Fibroblast of pulmonary artery (primary cell): ENCODE results near the gene ARHGAP10.
A peak's percentile ranks its signal among the peaks of the same experiment; 100 is the strongest.

Source experiments
- DNase-seq: peaks from one replicate; pipeline ENCODE4 v3.0.0-alpha.2; 2010; ENCODE audit warnings: low read depth
- H3K4me3 ChIP-seq: replicated peaks from 2 replicates; pipeline ENCODE4 v1.5.1; 2011; ENCODE audit warnings: low read depth, mild to moderate bottlenecking, control low read depth, low read length, moderate library complexity
- TF ChIP-seq, protein P1 (sequence below): IDR thresholded peaks from 2 replicates; pipeline ENCODE4 v1.5.1; 2011; ENCODE audit warnings: mild to moderate bottlenecking, control low read depth, low read length, inconsistent platforms; ENCODE audit errors: missing control alignments

The ARHGAP10 gene

DNA sequence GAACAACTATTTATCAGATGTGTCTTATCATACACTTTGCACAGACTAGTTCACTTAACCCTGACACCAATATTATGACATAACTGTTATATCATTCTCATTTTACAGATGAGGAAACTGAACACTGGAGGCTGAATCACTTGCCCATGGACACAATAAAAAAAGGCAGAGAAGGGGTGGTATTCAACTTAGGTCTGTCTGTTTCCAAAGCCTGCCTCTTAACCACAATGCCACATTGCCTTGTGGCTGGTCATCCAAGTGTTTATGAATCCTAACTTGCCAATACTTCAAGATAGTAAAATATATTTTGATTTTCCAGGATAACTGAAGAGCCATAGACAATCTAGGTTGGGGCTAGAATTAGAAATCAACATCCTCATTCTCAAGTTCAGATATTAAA is 382.5 kb downstream of the ARHGAP10 start:
- no peak for DNase-seq
- TF ChIP-seq, protein P1, sequence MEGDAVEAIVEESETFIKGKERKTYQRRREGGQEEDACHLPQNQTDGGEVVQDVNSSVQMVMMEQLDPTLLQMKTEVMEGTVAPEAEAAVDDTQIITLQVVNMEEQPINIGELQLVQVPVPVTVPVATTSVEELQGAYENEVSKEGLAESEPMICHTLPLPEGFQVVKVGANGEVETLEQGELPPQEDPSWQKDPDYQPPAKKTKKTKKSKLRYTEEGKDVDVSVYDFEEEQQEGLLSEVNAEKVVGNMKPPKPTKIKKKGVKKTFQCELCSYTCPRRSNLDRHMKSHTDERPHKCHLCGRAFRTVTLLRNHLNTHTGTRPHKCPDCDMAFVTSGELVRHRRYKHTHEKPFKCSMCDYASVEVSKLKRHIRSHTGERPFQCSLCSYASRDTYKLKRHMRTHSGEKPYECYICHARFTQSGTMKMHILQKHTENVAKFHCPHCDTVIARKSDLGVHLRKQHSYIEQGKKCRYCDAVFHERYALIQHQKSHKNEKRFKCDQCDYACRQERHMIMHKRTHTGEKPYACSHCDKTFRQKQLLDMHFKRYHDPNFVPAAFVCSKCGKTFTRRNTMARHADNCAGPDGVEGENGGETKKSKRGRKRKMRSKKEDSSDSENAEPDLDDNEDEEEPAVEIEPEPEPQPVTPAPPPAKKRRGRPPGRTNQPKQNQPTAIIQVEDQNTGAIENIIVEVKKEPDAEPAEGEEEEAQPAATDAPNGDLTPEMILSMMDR = no peak

DNA sequence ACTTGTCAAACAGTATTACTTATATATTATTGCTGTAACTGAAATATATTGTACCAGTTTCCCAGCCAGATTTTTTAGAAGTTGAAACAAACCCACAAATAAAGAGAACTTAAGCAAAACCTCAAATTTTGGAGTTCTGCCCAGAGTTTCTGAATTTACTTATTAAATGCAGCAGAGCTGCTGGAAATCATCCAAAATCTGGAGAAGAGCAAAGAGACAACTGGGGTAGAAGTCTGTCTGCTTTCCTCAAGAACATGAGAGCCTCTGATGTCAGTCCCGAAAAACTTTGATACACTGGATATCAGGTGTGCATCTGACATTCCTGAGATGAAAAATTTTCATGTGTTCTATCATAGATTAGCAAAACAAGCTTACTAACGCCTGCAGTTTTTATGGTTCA is 384.4 kb downstream of the ARHGAP10 start:
- H3K4me3 ChIP-seq = no peak overlapping the region
- TF ChIP-seq, protein P1 = no peak
- peak; percentile 66 for DNase-seq

More for the DNA sequence above, 382.5 kb downstream of the ARHGAP10 start:
- no peak overlapping the region for H3K4me3 ChIP-seq

DNA sequence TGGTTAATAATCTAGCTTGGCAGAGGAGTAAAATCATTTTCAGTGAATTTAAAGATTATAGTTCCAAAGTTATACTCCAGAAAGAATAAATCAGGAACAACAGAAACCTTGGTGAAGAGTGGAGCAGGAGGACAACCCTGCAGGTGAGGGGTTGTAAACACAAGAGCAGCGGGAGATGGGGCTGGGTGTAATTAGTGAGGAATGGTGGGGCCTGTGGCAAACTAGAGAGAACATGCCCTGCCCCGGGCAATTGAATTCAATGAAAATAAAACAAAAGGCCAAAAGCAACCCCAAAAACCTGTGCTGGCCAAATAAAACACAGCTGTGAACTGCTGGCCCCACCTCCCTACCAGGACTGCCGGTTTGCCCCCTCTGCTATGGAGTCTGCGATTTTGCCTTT is 385.1 kb downstream of the ARHGAP10 start:
- TF ChIP-seq, protein P1 = no peak
- DNase-seq = no peak
- H3K4me3 ChIP-seq = no peak overlapping the region

DNA sequence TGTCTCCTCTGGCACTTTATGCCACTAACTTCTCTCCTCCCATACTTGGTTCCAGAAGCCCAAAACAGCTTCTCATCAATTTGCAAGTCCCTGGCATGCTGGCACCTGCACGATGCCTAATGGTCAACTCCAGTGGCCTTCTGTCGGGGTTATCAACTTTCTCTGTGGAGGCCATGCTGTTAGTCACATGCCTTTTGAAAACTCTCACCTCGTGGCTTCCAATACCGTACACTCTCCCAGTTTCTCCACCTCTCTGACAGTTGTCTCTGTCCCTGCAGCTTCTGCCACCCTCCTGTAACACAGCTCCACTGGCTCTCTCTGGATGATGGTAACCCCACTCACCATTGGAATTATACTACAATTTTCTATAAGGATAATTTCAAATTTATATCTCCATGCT is 386.3 kb downstream of the ARHGAP10 start:
- H3K4me3 ChIP-seq = no peak overlapping the region
- no peak for DNase-seq
- TF ChIP-seq, protein P1 = no peak

DNA sequence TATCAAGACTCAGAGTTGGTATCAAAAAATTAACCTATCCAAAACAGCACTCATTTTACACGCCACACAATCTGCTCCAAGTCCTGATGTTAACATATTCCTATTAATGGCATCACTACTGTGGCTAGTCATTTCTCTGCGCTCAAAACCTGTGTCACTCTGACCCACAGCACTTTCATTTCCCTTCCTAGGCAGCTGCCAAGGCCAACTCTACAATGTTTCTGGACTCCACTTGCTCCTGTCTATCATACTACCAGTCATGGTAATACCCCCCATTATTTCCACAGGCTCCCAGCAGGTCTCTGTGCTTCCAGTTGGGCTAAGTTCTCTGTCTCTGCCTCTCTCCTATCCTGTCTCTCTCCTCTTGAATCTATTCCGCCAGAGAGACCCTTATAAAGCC is 386.7 kb downstream of the ARHGAP10 start:
- H3K4me3 ChIP-seq = no peak overlapping the region
- TF ChIP-seq, protein P1 = no peak
- DNase-seq = no peak

DNA sequence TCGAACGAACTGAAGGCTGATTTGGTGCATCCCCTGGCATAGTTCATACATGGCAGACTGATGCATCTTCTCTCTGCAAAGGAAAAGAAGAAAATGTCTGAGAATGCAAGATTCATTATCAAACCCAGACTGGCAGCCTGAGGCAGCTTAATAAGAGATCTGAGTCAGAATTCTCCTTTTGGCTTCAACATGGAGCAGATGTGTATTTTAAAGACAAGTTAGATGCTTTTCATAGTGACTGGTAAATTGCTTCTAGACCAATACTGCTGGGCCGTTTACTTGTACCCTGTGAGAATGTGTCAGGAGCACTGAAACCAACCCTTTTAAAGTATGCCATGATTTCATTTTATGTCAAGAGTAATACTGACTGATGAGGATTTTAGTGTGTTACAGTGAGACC is 388.3 kb downstream of the ARHGAP10 start:
- no peak for DNase-seq

More for the DNA sequence above, 388.3 kb downstream of the ARHGAP10 start:
- TF ChIP-seq, protein P1 = no peak
- H3K4me3 ChIP-seq = no peak overlapping the region
